HPDE6-E6E7 (cell line): ENCODE data around the gene XAGE2.
"Not testable (repeated sequence)": the region's sequence is repeated elsewhere in the genome, so short reads cannot be mapped to it uniquely, and the experiment has no call there.

ENCODE experiments used
- DNase-seq: peaks from one replicate; pipeline ENCODE4 v3.0.0; 2011; ENCODE audit warnings: missing footprints; ENCODE audit errors: extremely low spot score

The XAGE2 gene, protein sequence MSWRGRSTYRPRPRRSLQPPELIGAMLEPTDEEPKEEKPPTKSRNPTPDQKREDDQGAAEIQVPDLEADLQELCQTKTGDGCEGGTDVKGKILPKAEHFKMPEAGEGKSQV

DNA sequence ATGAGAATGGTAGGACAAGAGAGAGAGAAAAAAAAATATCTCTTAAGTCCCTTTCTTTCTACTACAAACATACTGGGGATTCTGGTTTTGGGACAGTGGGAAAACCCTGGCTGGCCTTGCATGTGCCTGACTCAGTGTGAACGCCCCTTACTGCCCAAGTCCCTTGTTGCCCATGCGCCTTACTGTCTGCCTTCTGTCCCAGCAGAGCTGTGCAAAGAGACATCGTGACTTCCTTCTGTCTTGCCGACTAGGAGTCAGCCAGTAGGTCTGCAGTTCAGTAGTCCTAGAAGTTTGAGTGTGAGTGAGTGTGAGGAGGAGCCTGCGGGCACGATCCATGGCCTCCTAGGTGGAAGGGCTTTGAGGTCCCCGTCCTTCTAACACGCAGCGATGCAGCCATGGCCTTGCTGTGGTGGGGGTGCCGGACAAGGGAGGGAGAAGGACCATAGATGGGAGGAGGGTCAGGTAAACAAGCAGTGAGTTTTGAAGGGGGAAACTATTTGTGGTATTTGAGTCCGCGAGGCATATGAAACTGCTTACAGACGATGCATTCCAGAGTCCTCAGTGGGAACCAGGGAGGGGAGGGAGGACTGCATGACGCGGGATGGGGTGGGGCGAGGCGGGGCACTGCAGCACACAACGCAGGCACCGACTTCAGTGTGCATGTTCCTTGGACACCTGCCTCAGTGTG is at the start of gene XAGE2:
Gene XAGE2, plus strand, starts transcription at position 654 of the 688 bp plus-strand sequence. CDS start 994 bp downstream, outside the sequence.
- DNase-seq = no peak

DNA sequence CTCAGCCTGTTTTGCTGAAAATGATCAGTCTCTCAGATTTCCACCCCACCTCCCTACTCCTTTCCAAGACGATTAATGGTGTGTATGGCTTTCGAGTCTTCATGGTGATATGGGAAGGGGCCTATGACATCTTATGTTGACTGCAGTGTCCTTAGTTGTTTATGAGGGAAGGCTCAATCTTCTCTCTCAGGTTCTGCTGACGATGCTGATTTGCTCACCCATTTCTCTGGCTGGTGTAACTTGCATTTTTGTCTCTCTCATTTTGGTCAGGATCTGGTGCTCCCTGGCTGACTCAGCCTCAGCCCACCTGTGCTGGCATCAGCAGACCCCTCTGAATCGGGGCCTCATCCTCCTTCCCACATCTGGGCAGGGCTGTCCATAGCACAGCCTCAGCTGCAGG is 31.4 kb upstream of the XAGE2 start:
- DNase-seq = no peak

DNA sequence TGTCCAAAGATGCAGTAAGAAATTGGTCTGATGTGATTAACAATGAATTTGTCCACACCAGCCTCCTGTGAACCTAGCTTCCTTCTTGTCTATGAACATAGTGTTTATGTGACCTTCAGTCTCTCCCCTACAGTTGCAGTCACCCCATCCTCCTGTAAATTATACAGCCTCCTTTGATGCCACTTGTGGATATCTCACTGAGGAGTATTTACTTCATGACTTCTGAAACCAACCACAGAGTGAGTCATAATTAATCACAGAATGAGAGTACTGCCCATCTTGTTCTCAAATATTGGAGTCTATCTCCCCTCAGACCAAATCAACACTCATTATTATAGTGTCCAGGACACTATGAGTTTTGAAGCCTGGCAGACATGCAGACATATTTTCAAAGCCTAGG is 27.3 kb upstream of the XAGE2 start:
- DNase-seq = no peak

DNA sequence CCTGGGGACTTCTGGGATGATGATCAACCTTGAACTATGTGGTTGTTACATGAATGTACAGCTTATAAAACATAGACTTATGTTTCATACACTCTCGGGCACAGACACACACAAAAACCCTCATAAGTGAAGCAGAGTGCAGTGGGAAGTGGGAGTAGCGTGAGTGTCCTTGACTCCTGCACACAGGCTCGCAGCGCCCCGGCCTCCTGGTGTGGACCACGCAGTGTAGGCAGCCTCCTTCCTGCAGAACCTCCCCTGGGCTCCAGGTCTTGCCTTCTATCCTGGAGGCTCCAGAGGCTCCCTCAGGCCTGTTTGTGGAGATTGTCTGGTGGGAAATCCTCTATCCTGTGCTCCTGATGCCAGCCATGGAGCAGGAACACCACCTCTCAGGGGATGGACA is 25.7 kb upstream of the XAGE2 start:
- DNase-seq = not testable (repeated sequence)

DNA sequence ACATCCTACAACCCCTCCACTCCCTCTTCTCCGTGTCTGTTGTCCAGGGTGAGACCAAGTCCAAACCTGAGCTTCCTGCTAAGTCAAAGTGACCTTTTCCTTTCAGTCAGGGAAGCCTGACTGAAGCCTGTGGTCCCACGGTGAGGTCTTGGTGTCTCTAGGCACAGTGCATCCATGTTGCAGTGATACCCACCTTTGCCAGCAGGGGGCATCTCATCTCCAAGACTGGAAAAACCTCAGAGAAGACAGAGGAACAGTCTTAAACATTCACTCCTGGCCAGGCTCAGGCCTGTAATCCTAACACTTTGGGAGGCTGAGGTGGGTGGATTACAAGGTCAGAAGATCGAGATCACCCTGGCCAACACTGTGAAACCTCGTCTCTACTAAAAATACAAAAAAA is 23.4 kb upstream of the XAGE2 start:
- not testable (repeated sequence) for DNase-seq

DNA sequence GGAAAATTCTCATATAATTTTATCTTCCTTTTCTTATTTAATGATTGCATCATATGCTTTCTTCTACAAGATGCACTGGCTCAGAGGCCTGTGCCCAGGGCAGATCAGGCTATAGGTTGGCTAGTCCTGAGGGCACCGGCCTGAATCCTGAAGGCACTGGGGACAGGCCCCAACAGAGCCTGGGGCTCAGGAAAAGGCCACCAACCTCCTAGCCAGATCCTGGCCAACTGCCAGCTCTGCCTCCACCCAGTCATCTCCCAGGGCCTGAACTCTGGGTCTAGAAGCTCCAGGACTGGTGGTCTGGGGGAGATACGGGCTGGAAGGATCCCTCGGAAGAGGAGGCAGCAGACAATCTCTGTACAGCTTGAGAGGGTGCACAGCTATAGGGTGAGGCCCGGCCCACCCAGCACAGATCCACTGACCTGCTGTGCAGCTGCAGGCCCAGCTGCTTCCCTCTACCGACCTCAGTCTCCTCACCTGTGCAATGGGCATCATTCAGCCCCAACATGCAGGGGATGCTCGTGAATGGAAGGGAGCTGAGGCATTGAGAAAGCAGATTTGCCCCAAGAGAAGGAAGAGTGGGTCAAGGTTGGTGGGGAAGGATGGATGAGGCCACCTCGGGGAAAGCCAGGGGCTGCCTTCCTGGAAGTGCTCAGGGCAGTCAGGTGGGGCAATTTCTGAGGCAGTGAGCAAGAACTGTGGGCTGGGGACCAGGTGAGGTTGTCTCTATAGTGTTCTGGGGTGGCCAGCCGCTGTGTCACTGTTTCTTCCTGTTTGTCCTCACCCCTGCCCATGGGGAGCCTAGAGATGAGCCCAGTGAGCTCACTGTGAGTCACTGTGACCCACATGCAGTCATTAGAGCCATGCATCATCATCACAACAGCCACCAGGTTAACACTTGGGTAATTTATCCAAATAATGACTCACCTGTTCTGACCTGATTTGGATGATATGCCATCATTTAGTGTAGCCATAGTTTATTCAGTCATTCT is 22.4 kb upstream of the XAGE2 start:
- DNase-seq = no peak

DNA sequence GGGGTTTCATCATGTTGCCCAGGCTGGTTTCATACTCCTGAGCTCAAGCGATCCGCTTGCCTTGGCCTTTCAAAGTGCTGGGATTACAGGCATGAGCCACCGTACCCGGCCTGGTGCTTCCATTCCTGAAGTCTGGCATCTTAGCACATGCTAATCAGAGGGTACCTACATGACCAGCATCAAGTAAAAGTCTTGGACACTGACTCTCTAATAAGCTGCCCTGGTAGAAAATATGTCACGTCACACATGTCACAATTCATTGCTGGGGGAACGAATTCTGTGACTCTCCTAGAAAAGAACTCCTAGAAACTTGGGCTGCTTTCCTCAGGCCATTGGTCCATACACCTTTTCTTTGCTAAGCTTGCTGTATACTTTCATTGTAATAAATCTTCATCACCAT is 19.1 kb upstream of the XAGE2 start:
- no peak for DNase-seq

DNA sequence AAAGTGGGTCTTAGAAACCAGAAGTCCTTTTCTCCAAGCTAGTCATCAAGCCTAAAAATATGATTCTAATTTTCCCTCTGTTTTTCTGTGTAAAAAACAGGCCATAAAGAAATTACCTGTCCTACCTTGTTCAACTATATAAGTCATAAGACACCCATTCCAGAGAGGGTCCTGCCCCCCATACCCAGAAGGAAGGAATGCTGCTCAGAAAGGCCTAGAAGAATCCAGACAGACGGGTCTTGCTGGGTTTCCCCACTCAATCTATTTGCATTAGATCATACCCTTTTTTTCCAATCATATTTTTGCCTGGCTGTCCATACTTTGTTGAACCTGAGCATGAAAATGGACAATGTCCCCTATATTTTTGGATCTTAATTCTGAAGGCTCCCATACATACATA is 16.3 kb upstream of the XAGE2 start:
- DNase-seq = no peak

DNA sequence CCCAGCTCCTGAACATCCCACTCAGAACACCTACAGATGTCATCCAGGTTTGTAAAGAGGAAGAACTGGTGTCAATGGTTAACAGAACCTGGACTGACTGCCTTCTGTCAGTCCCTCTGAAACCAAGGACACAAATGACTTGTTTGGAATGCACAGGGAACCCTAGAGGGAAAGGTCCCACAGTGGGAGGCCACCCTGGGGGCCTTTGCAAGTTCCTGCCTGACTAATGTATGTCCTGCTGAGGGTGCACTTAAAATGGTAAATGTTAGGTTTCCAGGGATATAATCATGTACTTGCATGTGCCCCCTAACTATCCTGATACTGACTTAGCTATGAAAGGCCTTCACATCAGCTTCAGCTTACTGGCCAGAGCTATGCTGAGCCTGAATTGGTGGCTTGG is 15.0 kb upstream of the XAGE2 start:
- no peak for DNase-seq

DNA sequence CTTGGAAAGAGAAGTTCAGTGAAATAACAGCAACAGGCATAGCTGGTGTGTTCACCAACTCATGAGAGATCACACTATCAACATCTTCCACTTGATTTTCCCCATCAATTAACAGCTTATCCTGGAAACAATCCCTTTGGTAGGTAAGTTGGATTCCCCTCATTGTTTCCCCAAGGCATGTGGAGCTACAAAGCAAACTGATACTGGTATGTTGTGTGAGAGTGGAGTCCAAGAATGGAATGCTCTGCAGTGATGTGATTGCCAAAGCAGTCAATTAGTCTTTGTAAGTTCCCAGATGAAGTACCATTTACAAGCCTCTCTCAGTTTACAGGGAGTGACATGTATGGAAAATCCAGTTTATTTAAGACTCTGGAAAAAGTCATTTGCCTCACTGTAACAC is 13.7 kb upstream of the XAGE2 start:
- no peak for DNase-seq

DNA sequence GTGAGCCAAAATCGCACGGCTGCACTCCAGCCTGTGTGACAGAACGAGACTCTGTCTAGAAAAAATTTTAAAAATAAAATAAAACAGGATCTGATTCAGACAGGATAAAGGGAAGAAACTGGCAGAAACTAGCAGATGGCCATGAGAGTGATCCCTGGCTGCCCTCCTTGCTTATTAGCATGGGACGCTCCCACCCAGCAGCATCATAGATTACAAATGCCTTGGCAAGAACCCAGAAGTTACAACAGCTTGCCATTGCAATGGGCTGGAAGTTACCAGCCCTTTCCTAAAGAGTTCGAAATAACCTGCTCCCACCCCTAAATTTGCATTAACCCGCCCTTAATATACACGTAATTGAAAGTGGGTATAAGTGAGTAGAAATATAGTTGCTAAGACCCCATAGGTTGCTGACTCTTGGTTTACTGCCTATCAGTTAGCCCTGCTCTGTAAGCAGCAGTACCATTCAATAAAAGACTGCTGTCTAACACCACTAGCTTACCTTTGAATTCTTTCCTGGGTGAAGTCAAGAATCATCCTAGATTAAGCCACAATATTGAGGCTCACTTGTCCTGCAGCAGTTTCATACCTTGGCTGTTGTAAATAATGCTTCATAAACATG is 9.1 kb upstream of the XAGE2 start:
- DNase-seq = no peak

DNA sequence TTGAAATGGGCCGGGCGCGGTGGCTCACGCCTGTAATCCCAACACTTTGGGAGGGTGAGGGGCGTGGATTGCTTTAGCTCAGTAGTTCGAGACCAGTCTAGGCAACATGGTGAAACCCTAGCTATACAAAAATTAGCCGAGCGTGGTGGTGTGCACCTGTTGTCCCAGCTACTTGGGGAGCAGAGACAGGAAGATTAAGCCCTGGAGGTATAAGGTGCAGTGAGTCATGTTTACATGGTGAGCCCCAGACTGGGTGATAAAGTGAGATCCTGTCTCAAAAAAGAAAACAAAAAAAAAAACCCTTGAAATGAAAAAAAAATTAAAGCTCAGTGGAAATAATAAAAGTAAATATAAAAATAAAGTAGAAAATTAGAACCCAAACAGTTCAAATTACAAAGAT is 6.9 kb upstream of the XAGE2 start:
- DNase-seq = no peak

DNA sequence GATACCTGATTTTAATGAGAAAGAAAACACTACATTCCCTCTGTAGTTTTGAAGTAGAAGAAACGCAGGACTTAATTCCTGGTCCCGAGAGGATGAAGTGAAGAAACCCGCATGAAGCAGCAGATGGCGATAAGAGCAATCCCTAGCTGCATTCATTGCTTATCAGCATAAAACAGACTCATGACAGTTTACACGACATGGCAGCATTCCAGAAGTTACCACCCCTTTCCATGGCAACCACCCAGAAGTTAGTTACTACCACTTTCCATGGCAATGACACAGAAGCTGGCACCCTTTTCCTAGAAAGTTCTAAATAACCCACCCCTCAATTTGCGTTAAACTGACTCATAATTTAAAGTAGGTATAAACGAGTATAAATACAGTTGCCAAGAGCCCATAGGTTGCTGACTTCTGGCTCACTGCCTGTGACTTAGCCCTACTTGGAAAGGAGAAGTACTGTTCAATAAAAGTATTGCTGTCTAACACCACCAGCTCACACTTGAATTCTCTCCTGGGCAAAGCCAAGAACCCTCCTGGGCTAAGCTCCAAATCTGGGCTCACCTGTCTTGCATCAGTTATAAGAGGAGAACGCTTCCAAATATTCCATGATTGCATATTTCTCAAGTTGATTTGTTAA is 5.5 kb upstream of the XAGE2 start:
- DNase-seq = no peak

DNA sequence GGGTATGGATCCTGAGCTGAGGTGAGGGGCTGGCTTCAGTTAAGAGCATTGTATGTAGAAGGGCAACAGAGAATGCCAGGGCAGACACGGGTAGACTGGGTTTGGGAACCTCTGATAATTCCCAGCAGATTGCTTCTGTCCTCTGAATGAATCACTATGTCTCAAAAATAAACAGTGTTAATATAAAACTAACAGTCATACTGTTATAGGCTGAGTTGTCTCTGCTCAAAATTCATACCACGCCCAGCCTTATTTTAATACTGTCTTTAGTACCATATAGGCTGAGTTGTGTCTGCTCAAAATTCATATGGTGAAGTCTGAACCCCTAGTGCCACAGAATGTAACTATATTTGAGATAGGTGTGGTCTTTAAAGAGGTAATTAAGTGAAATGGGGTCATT is 10.0 kb downstream of the XAGE2 start:
- no peak for DNase-seq

DNA sequence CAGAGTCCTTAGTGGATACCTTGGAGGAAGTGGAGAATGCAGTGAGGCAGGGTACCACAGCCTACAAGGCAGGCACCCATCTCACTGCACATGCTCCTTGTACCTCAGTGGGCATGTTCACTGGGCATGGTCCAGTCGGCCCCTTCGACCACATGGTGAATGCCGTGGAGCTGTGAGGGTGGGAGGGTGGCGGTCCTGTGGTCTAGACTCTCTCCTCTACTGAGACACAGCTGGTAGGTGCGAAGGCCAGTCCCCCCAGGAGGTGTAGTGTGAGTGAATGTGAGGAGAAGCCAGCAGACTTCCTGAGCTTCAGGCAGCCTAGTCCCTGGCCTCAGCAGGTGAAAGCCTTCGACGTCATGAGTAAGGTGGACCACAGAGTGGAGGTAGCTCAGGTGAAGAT is 12.2 kb downstream of the XAGE2 start:
- DNase-seq = no peak

DNA sequence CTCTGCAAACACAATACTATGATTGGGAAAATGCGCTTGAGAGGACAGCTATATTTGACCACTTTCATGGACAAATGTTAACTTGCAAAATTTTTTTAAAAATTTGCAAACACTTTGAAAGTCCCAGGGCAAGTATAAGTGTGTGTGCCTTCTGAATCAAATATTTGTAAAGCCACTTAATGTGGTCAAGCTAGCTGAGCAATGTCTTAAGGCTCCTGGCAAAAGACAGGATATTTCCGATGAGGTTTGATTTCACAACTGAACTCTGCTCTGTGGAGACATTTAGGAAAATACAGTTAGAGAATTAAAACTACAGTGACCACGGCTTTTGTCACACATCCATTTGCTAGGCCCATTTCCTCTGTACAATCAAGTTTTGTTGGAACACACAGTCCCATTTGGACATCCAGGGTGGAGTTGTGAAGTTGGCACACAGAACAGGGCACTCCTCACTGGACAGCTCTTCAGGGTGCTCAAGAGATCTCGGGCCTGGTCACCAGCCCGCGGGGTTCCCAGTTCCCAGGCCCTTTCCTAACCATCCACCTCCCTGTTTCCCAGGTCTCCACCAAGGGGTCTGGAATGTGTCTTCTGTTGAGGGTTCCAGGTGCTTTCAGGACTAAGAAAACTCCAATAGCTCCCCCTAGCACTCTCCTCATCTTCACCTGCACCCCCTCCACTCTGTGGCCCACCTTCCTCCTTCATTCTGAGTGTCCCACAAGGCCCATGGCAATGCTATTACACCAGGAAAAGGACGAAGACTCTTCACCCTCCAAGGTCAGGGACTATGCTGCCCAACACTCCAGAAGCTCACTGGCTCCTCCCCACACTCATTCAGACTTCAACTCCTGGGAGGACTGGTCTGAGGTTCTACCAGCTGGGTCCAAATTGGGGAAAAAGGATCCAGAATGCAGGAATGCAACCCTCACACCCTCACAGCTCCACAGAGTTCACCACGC is 41.9 kb downstream of the XAGE2 start:
- DNase-seq = no peak

DNA sequence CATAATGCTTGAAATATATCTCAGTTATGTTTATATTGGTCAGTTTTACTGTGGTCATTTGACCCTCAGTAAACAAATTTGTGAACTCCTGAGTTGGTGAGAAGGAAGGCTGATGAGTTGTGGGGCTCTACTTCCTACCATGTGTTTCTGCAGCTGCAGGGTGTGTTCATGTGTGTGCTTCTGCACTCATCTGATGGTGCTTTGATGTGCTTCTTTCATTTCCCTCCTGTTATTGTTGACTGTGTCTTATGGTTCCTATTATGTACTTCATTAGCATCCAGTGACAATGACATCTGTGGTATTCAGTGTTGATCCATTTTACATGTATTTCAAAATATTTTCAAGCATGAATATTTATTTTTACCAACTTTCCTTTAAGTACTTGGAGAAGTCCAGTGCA is 46.5 kb downstream of the XAGE2 start:
- DNase-seq = no peak

DNA sequence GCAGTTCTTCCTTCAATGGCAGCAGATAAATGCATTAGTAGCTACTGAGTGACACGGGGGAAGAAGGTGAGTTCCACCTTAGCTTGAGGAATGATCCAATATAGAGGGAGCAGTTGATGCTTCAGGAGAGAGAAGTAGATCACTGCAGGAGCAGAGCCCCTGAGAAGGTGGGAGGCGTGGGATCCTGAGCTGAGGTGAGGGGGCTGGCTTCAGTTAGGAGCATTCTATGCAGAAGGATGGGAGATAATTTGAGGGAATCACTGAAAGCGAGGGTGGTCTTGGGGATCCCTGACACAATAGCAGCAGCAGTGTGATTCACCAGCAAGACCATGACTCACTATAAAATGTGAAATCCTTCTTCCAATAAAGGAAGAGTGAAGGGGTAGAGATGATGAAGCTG is 48.0 kb downstream of the XAGE2 start:
- DNase-seq = no peak

DNA sequence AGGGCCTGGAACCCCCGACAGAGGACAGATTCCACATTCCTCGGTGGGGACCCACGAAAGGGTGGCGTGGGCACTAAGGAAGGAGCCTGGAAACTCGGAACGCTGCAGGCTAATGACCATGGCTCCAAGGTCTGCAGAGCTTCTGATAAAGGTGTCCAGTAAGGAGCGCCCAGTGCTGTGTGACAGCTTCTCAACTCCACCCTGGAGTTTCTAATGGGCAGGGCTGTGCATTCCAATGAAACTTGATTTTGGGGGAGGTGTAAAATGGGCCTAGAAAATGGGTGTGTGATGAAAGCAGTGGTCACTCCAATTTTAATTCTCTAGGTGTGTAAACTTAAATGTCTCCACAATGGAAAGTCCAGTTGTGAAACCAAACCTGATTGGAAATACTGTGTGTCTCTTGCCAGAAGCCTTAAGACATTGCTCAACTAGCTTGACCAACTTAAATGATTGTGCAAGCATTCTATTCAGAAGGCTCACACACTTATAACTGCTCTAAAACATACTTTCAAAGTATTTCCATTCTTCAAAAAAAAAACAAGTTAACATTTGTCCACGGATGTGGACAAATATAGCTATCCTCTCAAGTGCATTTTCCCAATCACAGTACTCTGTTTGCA is 52.1 kb downstream of the XAGE2 start:
- no peak for DNase-seq

DNA sequence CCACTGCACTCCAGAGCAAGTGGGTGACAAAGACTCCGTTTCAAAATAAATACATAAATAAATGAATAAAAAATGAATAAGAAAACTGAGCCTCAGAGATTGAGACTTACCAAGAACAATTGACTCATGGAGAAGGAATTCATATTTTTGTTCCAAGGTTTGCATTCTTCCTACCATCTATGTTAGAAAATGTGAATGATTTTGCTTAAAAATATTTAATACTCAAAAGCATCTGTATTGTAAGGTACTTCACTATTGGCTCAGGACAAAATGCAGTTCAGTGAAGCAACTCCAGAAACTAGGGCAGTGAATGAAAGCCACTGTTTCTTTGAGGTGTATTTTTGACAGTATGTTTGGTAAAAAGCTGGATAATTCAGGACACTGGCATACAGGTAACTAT is 54.1 kb downstream of the XAGE2 start:
- DNase-seq = no peak
